Fibroblast of pulmonary artery (primary cell): ENCODE data around the gene NPNT.

Source experiments
- DNase-seq: peaks from one replicate; pipeline ENCODE4 v3.0.0-alpha.2; 2010; ENCODE audit warnings: low read depth
- H3K4me3 ChIP-seq: replicated peaks from 2 replicates; pipeline ENCODE4 v1.5.1; 2011; ENCODE audit warnings: low read depth, mild to moderate bottlenecking, control low read depth, low read length, moderate library complexity
- CTCF ChIP-seq: IDR thresholded peaks from 2 replicates; pipeline ENCODE4 v1.5.1; 2011; ENCODE audit warnings: mild to moderate bottlenecking, control low read depth, low read length, inconsistent platforms; ENCODE audit errors: missing control alignments

Gene NPNT

GRCh38 chr4:105967058-105967658, 71.9 kb downstream of the NPNT start:
- no peak for TF ChIP-seq CTCF
- no peak for DNase-seq
- H3K4me3 ChIP-seq = no peak overlapping the region

GRCh38 chr4:105969575-105969974, 74.3 kb downstream of the NPNT start:
- no peak for TF ChIP-seq CTCF
- H3K4me3 ChIP-seq = no peak overlapping the region
- DNase-seq = no peak

- TF ChIP-seq CTCF = no peak
- DNase-seq = no peak
- no peak overlapping the region for H3K4me3 ChIP-seq
Observed at GRCh38 chr4:105970371-105970770, 75.1 kb downstream of the NPNT start.

GRCh38 chr4:105971036-105971435, 75.8 kb downstream of the NPNT start:
- no peak for DNase-seq
- no peak overlapping the region for H3K4me3 ChIP-seq
- no peak for TF ChIP-seq CTCF

GRCh38 chr4:105972946-105973621, 77.8 kb downstream of the NPNT start:
- no peak for TF ChIP-seq CTCF

GRCh38 chr4:105976915-105977314, 81.6 kb downstream of the NPNT start:
- no peak for DNase-seq
- TF ChIP-seq CTCF = no peak
- no peak overlapping the region for H3K4me3 ChIP-seq

More at GRCh38 chr4:105972946-105973621, 77.8 kb downstream of the NPNT start:
- no peak overlapping the region for H3K4me3 ChIP-seq
- DNase-seq = no peak

GRCh38 chr4:105978684-105979296, 83.5 kb downstream of the NPNT start:
- TF ChIP-seq CTCF = no peak
- peak; percentile 80 for DNase-seq

More at GRCh38 chr4:105978684-105979296, 83.5 kb downstream of the NPNT start:
- no peak overlapping the region for H3K4me3 ChIP-seq
